ENCODE results near the gene METTL6.
"Not testable (repeated sequence)": the region's sequence is repeated elsewhere in the genome, so short reads cannot be mapped to it uniquely, and the experiment has no call there.

METTL6 gene

DNA sequence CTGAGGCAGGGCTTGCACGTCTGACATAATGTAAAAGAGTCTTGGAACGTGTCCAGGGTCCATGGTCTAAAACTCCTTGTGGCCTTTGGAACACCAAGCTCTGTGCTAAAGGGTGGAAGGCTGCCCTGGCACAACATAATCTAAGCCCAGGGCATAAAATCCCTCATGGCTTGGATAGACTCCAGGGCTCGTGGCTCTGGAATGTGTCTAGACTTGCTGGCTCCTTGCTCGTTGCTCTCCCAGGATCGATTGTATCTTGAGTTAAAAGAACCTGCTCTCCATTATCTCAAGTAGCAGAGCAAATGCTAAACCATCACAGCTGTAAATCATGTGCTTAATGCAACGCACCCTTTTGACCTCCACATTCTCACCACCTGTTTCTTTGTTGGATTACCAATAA lies 63.3 kb downstream of the METTL6 start:
- DNase-seq (ENCODE audit: low read depth): not testable (repeated sequence)

DNA sequence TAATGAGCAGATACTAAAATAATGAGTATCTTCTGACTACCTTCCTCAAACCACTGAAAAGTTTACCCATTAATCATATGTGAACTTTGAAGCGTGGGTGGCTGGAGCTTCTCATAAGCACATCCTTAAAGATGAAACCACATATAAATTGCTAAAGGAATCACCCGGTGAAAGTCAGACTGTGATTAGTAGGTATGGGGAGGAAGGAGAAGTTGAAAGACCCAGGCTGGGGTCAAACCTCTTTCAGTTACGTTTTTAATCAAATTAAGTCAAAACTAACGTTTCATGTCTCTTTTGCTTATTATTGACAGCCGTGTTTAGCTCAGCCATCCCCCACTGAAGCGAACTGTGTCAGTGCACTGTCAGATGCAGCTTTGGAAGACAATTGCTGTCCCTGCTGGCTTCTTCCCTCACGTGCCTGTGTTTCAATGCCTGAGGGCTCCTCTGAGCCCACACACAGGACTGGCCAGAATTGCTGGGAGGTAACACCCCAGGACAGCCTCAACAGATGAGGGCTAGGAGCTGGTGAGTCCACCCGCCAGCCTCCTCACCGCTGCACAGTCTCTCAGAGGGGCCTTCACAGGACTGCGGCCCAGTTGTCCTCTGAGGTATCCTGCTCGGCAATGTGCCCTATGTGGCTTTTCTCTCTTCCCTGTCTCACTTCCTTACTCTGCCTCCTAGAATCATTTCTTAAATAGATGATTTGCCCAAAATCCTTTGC lies 65.7 kb downstream of the METTL6 start:
- no peak for DNase-seq (ENCODE audit: low read depth)

- no peak for DNase-seq (ENCODE audit: low read depth)
Observed at GRCh38 chr3:15360788-15361493, 66.4 kb downstream of the METTL6 start.
